HEK293T (cell line): ENCODE data around the gene GALNT11.

ENCODE experiments used
- ARNT ChIP-seq: fragments of 450-650 bp; IDR thresholded peaks from 2 replicates; pipeline ENCODE4 v1.6.1; 2017; ENCODE audit warnings: mild to moderate bottlenecking
- BHLHE40 ChIP-seq: fragments of 450-650 bp; IDR thresholded peaks from 2 replicates; pipeline ENCODE4 v1.6.1; 2016; ENCODE audit warnings: mild to moderate bottlenecking, moderate library complexity, borderline replicate concordance
- ELF4 ChIP-seq: fragments of 450-650 bp; IDR thresholded peaks from 2 replicates; pipeline ENCODE4 v1.6.1; 2017; ENCODE audit warnings: antibody characterized with exemption
- FOXA1 ChIP-seq: fragments of 450-650 bp; IDR thresholded peaks from 2 replicates; pipeline ENCODE4 v1.6.1; 2016; ENCODE audit warnings: mild to moderate bottlenecking
- FOXK2 ChIP-seq: fragments of 450-650 bp; IDR thresholded peaks from 2 replicates; pipeline ENCODE4 v1.6.1; 2016; ENCODE audit warnings: mild to moderate bottlenecking
- FOXM1 ChIP-seq: fragments of 450-650 bp; IDR thresholded peaks from 2 replicates; pipeline ENCODE4 v1.6.1; 2017; ENCODE audit warnings: mild to moderate bottlenecking, borderline replicate concordance
- HDGF ChIP-seq: fragments of 450-650 bp; IDR thresholded peaks from 2 replicates; pipeline ENCODE4 v1.6.1; 2017; ENCODE audit warnings: antibody characterized with exemption, borderline replicate concordance
- L3MBTL2 ChIP-seq: fragments of 450-650 bp; conservative IDR thresholded peaks from 2 replicates; pipeline ENCODE4 v1.6.1; 2016; ENCODE audit warnings: mild to moderate bottlenecking
- LEF1 ChIP-seq: fragments of 450-650 bp; IDR thresholded peaks from 2 replicates; pipeline ENCODE4 v1.6.1; 2017; ENCODE audit warnings: mild to moderate bottlenecking, borderline replicate concordance
- NFRKB ChIP-seq: fragments of 450-650 bp; IDR thresholded peaks from 2 replicates; pipeline ENCODE4 v1.6.1; 2016; ENCODE audit warnings: mild to moderate bottlenecking, moderate library complexity
- SP1 ChIP-seq: fragments of 450-650 bp; IDR thresholded peaks from 2 replicates; pipeline ENCODE4 v1.6.1; 2017
- SUZ12 ChIP-seq: fragments of 450-650 bp; IDR thresholded peaks from 2 replicates; pipeline ENCODE4 v1.6.1; 2016; ENCODE audit warnings: mild to moderate bottlenecking
- TARDBP ChIP-seq: fragments of 450-650 bp; IDR thresholded peaks from 2 replicates; pipeline ENCODE4 v1.6.1; 2016
- ZNF384 ChIP-seq: fragments of 450-650 bp; IDR thresholded peaks from 2 replicates; pipeline ENCODE4 v1.6.1; 2016

DNA sequence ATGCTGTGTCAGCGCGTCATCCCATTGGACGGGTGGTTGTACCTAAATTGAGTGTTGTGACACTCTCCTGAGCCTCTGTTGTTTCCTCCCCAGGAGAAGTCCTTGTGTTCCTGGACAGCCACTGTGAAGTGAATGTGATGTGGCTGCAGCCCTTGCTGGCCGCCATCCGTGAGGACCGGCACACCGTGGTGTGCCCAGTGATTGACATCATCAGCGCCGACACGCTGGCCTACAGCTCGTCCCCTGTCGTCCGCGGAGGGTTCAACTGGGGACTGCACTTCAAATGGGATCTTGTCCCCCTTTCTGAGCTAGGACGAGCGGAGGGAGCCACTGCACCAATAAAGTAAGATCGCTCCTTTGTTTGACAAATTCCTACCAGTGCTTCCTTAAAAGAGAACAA lies 82.5 kb downstream of the GALNT11 start:
- TF ChIP-seq ZNF384 = no peak
- TF ChIP-seq FOXK2 = no peak
- no peak for TF ChIP-seq SP1
- no peak for TF ChIP-seq SUZ12
- TF ChIP-seq FOXM1 = no peak
- TF ChIP-seq BHLHE40 = no peak
- no peak for TF ChIP-seq ELF4
- no peak for TF ChIP-seq L3MBTL2
- TF ChIP-seq FOXA1 = no peak
- TF ChIP-seq LEF1 = no peak
- no peak for TF ChIP-seq ARNT
- no peak for TF ChIP-seq TARDBP
- no peak for TF ChIP-seq HDGF
- TF ChIP-seq NFRKB = no peak
